OCI-LY3 (cell line): ENCODE data around the gene LSR.
A peak's percentile ranks its signal among the peaks of the same experiment; 100 is the strongest.

Source experiments
- H2AFZ ChIP-seq: fragments of 200-600, 300-600 bp; shearing (Covaris generic); 2 replicates; pipeline ENCODE4 v1.6.0; 2014; ENCODE audit warnings: antibody characterized with exemption, low read depth, low read length
- H3K27ac ChIP-seq: fragments of 200-600, 300-600 bp; sonication (generic); 2 replicates; pipeline ENCODE4 v1.5.1; 2014; ENCODE audit warnings: mild to moderate bottlenecking, low read length, moderate library complexity, mixed read lengths
- H3K27me3 ChIP-seq: fragments of 200-600, 300-600 bp; sonication (generic); 2 replicates; pipeline ENCODE4 v1.6.1; 2014; ENCODE audit warnings: low read depth, low read length, mixed read lengths
- H3K36me3 ChIP-seq: fragments of 200-600, 300-600 bp; sonication (generic); replicated peaks from 2 replicates; pipeline ENCODE3; 2014; ENCODE audit warnings: low read depth, low read length, mixed read lengths
- H3K4me1 ChIP-seq: fragments of 300-600, 200-600 bp; sonication (generic); 2 replicates; pipeline ENCODE4 v1.6.1; 2014; ENCODE audit warnings: low read length, mixed read lengths
- H3K4me2 ChIP-seq: fragments of 200-600, 300-600 bp; sonication (generic); 2 replicates; pipeline ENCODE4 v1.6.1; 2014; ENCODE audit warnings: low read length, mixed read lengths
- H3K4me3 ChIP-seq: fragments of 300-600, 200-600 bp; sonication (generic); 2 replicates; pipeline ENCODE4 v1.5.1; 2014; ENCODE audit warnings: antibody characterized with exemption, mild to moderate bottlenecking, low read length, moderate library complexity
- H3K79me2 ChIP-seq: fragments of 300-600, 200-600 bp; shearing (Covaris generic); 2 replicates; pipeline ENCODE4 v1.6.1; 2014; ENCODE audit warnings: mild to moderate bottlenecking, low read length, mixed read lengths
- H3K9ac ChIP-seq: fragments of 300-600, 200-600 bp; shearing (Covaris generic); 2 replicates; pipeline ENCODE4 v1.6.0; 2014; ENCODE audit warnings: mild to moderate bottlenecking, low read length, moderate library complexity
- H3K9me3 ChIP-seq: fragments of 200-600, 300-600 bp; shearing (Covaris generic); 2 replicates; pipeline ENCODE4 v1.6.1; 2014; ENCODE audit warnings: low read length, mixed read lengths; ENCODE audit not compliant: insufficient read depth
- H4K20me1 ChIP-seq: fragments of 200-600, 300-600 bp; sonication (generic); 2 replicates; pipeline ENCODE4 v1.6.1; 2016; ENCODE audit warnings: low read length, mixed read lengths; ENCODE audit not compliant: insufficient read depth
- CTCF ChIP-seq: fragments of 200-600, 300-600 bp; sonication (generic); IDR thresholded peaks from 2 replicates; pipeline ENCODE4 v1.5.1; 2014; ENCODE audit warnings: antibody characterized with exemption, low read length, low read depth
- EZH2phosphoT487 ChIP-seq: fragments of 200-600 bp; shearing (Covaris generic); IDR thresholded peaks from 2 replicates; pipeline ENCODE4 v1.6.1; 2018; ENCODE audit warnings: antibody characterized with exemption, mixed run types, low read depth

Gene LSR

GRCh38 chr19:35216016-35216832 is 32.6 kb upstream of the LSR start:
- no peak overlapping the region for H3K4me2 ChIP-seq
- no peaks in the 10 kb centered on the region for H3K79me2 ChIP-seq
- peaks cover 7% of the 10 kb centered on the region; the same call in 1 of the 2 replicates for H3K9me3 ChIP-seq
- no peaks in the 10 kb centered on the region for H4K20me1 ChIP-seq
- peaks cover 42% of the 10 kb centered on the region for H3K4me1 ChIP-seq
- no peaks in the 10 kb centered on the region for H3K36me3 ChIP-seq
- no peak overlapping the region for H2AFZ ChIP-seq
- no peak for TF ChIP-seq EZH2phosphoT487
- TF ChIP-seq CTCF: no peak
- no peak overlapping the region for H3K4me3 ChIP-seq
- H3K9ac ChIP-seq: no peak overlapping the region
- H3K27me3 ChIP-seq: no peaks in the 10 kb centered on the region
- H3K27ac ChIP-seq: no peak overlapping the region

DNA sequence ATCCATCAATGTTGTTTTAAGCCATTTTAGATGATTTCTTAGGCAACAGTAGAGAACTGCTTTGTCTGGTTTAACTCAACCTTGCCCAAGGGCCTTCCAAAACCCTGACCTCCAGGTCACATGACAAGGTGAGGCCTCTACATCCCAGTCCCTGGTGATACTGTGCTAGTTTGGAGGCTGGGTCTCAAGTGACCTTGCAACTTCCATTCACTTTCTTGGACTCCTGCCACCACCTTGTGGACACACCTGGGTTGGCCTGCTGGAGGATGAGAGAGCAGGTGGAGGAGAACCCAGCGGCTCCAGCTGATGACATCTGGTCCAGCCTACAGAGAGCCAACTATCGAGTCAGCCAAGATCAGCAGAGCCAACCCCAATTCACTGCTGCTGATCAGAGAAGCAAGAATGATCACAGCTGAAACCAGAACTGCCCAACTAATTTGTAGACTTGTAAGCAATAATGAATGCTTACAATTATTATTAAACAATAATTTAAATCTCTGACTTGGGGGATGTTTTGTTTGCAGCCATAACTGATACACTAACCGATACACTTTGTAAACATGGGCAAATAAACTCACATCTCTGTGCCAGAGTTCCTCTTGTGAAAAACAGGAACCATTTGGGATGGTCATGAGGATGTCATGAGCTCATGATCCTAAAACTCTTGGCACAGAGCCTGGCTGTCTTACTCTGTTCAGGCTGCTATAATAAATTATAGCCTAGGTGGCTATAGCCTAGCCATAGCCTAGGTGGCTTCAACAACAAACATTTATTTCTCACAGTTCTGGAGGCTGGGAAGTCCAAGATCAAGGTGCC is 31.8 kb upstream of the LSR start:
- no peak overlapping the region for H3K4me2 ChIP-seq
- H3K27ac ChIP-seq: no peak overlapping the region
- no peaks in the 10 kb centered on the region for H3K27me3 ChIP-seq
- H3K36me3 ChIP-seq: no peaks in the 10 kb centered on the region
- H3K79me2 ChIP-seq: no peaks in the 10 kb centered on the region
- H3K4me3 ChIP-seq: no peak overlapping the region
- TF ChIP-seq EZH2phosphoT487 (no peak), CTCF (peak; percentile 72)
- H2AFZ ChIP-seq: no peak overlapping the region
- H3K9ac ChIP-seq: no peak overlapping the region
- H4K20me1 ChIP-seq: no peaks in the 10 kb centered on the region
- H3K9me3 ChIP-seq: peaks cover 7% of the 10 kb centered on the region; the same call in 1 of the 2 replicates
- peaks cover 36% of the 10 kb centered on the region for H3K4me1 ChIP-seq

DNA sequence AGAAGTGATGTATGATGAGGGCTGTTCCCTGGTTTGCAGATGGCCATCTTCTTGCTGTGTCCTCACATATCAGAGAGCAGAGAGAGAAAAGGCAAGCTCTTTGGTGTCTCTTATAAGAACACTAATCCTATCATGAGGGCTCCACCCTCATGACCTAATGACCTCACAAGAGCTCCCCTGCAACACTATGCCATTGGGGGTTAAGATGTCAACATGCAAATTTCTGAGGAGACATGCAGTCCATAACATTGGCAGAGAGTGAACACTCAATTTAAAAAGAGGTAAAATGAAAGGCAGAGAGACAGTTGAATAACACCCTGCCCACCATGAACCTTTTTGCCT is 31.2 kb upstream of the LSR start:
- peaks cover 32% of the 10 kb centered on the region for H3K4me1 ChIP-seq
- H3K9me3 ChIP-seq: peaks cover 7% of the 10 kb centered on the region; the same call in 1 of the 2 replicates
- H4K20me1 ChIP-seq: no peaks in the 10 kb centered on the region
- no peak overlapping the region for H3K27ac ChIP-seq
- H3K27me3 ChIP-seq: no peaks in the 10 kb centered on the region
- H3K36me3 ChIP-seq: no peaks in the 10 kb centered on the region
- no peaks in the 10 kb centered on the region for H3K79me2 ChIP-seq
- no peak overlapping the region for H3K4me3 ChIP-seq
- H2AFZ ChIP-seq: no peak overlapping the region
- TF ChIP-seq CTCF (no peak), EZH2phosphoT487 (no peak)
- no peak overlapping the region for H3K4me2 ChIP-seq
- H3K9ac ChIP-seq: no peak overlapping the region

DNA sequence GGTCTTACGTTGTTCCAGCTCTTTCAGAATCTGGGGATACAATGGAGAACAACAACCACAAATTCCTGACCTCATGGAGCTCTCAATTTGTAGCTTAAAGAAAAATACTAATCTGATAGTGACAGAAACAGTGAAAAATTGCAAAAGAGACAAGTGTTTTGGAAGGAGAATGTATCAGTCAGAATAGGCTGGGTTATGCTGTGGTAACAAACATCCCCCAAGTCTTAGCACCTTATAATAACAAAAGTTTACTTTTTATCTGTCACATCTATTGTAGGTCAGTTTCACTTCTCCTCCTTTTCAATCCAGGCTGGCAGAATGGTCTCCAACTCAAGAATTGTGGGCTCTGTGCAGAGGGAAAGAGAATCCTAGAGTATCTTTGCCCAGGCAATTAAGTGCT is 29.8 kb upstream of the LSR start:
- Histone ChIP-seq H3K9ac (no peak overlapping the region), H3K79me2 (no peaks in the 10 kb centered on the region), H3K9me3 (peaks cover 7% of the 10 kb centered on the region; the same call in 1 of the 2 replicates), H3K27ac (no peak overlapping the region), H3K4me3 (no peak overlapping the region), H2AFZ (no peak overlapping the region), H3K4me1 (peaks cover 22% of the 10 kb centered on the region), H3K4me2 (no peak overlapping the region), H3K36me3 (no peaks in the 10 kb centered on the region), H4K20me1 (no peaks in the 10 kb centered on the region), H3K27me3 (no peaks in the 10 kb centered on the region)
- TF ChIP-seq EZH2phosphoT487 (no peak), CTCF (no peak)
